A549 (cell line): ENCODE data around the gene BAG1.

ENCODE experiments used
- CBX2 ChIP-seq: fragments of 200-600 bp; sonication (generic); IDR thresholded peaks from 2 replicates; pipeline ENCODE4 v1.6.1; 2016; ENCODE audit warnings: low read depth, mild to moderate bottlenecking, borderline replicate concordance
- CTCF ChIP-seq: fragments of >200 bp; sonication (Bioruptor Twin); formaldehyde crosslinking; IDR thresholded peaks from 3 replicates; pipeline ENCODE4 v1.5.1; 2016
- HDAC2 ChIP-seq: fragments of 200-600 bp; sonication (generic); IDR thresholded peaks from 2 replicates; pipeline ENCODE4 v1.6.1; 2016
- POLR2A ChIP-seq: IDR thresholded peaks from 2 replicates; pipeline ENCODE4 v1.6.1; 2012; ENCODE audit warnings: mild to moderate bottlenecking, low read length
- RAD21 ChIP-seq, 2 experiments: fragments of >200 bp in 1 of 2; sonication (Bioruptor Twin) in 1 of 2; formaldehyde crosslinking in 1 of 2; IDR thresholded peaks in 1 of 2; conservative IDR thresholded peaks in 1 of 2; 2 replicates in 1 of 2; 3 replicates in 1 of 2; pipeline ENCODE4 v1.6.1; 2012 to 2018; ENCODE audit warnings: inconsistent platforms in 1 of 2
- SREBF2 ChIP-seq: fragments of 450-650 bp; IDR thresholded peaks from 2 replicates; pipeline ENCODE4 v1.6.1; 2014; ENCODE audit warnings: mild to moderate bottlenecking, moderate library complexity

GRCh38 chr9:33233626-33234342, 30.7 kb downstream of the BAG1 start:
- TF ChIP-seq HDAC2 = no peak
- TF ChIP-seq CTCF = no peak
- TF ChIP-seq RAD21 (conservative IDR thresholded peaks at IDR 0.05 in 1 of 2, IDR thresholded peaks at IDR 0.05 in 1 of 2) = peak; percentile 32 to 53; a peak in 4 of 5 replicates
- no peak for TF ChIP-seq SREBF2
- TF ChIP-seq POLR2A = peak; percentile 37; the same call in 1 of the 2 replicates
- no peak for TF ChIP-seq CBX2
